Measurements from ENCODE around the gene INTS1. TPM values are rescaled to one million over a fixed set of nuclear protein-coding genes. Genes with fewer than 3 reads are reported as not detected.

Gene INTS1
- total and polyA plus RNA-seq, 2 of the 4 experiments (the other 2 are of a cell fraction) = 9.3 to 40.1 TPM

- no TSS peak for BruUV-seq (replicated peaks)
- no peak overlapping the region for H3K4me2 ChIP-seq (ENCODE audit: low read depth, low read length)
- H2AK9ac ChIP-seq (replicated peaks; ENCODE audit: low read depth, low read length, poor library complexity) = no peak overlapping the region
- H2BK5ac ChIP-seq (ENCODE audit: low read depth, low read length, poor library complexity, severe bottlenecking) = no peak overlapping the region
- H3K27ac ChIP-seq (ENCODE audit: insufficient read depth, low read length) = no peak overlapping the region
- no peaks in the 10 kb centered on the region for H3K9me3 ChIP-seq (ENCODE audit: control insufficient read depth, insufficient read depth, low read length)
- H3K79me1 ChIP-seq (ENCODE audit: low read depth in 1 of 2, low read length in 2 of 2) = peaks cover 0 to 9% of the 10 kb centered on the region in 2 experiments; a peak in 1 of 4 replicates
- H2BK15ac ChIP-seq (ENCODE audit: low read depth, low read length) = no peak overlapping the region
- no peak overlapping the region for H3K56ac ChIP-seq (ENCODE audit: extremely low read depth, insufficient read depth, low read length)
- in situ Hi-C loops (cut with MboI; ENCODE audit: low sequenced_read_pairs) = no loop called here
- ChIA-PET CTCF (no interaction called here), POLR2A (ENCODE audit: unreplicated experiment) (no interaction called here)
- H3K18ac ChIP-seq (ENCODE audit: low read depth, low read length) = no peak overlapping the region
- ATAC-seq (ENCODE audit: low read depth) = no peak
- H3K23ac ChIP-seq (ENCODE audit: low read depth, low read length) = no peak overlapping the region
- DNase-seq = no peak
- no peak overlapping the region for H4K91ac ChIP-seq (ENCODE audit: insufficient read depth, low read depth, low read length)
- no peak overlapping the region for H2AFZ ChIP-seq (replicated peaks; ENCODE audit: low read length, poor library complexity)
- H4K5ac ChIP-seq (ENCODE audit: low read depth, low read length) = no peak overlapping the region
- H3K4me3 ChIP-seq (ENCODE audit: insufficient read depth, low read depth, low read length) = no peak overlapping the region
- no peaks in the 10 kb centered on the region for H3K9me1 ChIP-seq (ENCODE audit: insufficient read depth, low read length)
- H3K14ac ChIP-seq (replicated peaks; ENCODE audit: low read depth, low read length) = no peak overlapping the region
- H4K8ac ChIP-seq (ENCODE audit: low read depth in 2 of 2, low read length in 2 of 2) = no peak overlapping the region
- H2BK120ac ChIP-seq (ENCODE audit: low read depth, low read length) = no peak overlapping the region
- intact Hi-C loops (cut with micrococcal nuclease) = no loop called here
- H3K36me3 ChIP-seq (ENCODE audit: control insufficient read depth, insufficient read depth, low read length) = peaks cover 84% of the 10 kb centered on the region
- no peak overlapping the region for H3K9ac ChIP-seq (ENCODE audit: low read depth, low read length)
- no peaks in the 10 kb centered on the region for H3K4me1 ChIP-seq (ENCODE audit: control insufficient read depth, insufficient read depth, low read length)
- dilution Hi-C loops (cut with HindIII; ENCODE audit: low sequenced_read_pairs, unreplicated experiment) = no loop called here
- no peak overlapping the region for H3K4ac ChIP-seq (ENCODE audit: low read depth, low read length)
- H2BK20ac ChIP-seq (ENCODE audit: low read depth, low read length) = no peak overlapping the region
- TF ChIP-seq RFX5 (IDR thresholded peaks at IDR 0.05; ENCODE audit: low read depth, low read length) (no peak), RCOR1 (IDR thresholded peaks at IDR 0.05; ENCODE audit: insufficient replicate concordance, low read length) (no peak), USF2 (IDR thresholded peaks at IDR 0.05; ENCODE audit: low read depth, low read length) (no peak), MAFK (IDR thresholded peaks at IDR 0.05; ENCODE audit: low read depth, low read length) (no peak), POLR2A (IDR thresholded peaks at IDR 0.05; ENCODE audit: low read depth, low read length) (no peak), CTCF (conservative IDR thresholded peaks at IDR 0.05; ENCODE audit: low read depth, low read length) (no peak), CHD1 (IDR thresholded peaks at IDR 0.05; ENCODE audit: low read depth, low read length) (no peak), NFE2L2 (IDR thresholded peaks at IDR 0.05; ENCODE audit: low read depth, low read length) (no peak)
- H4K20me1 ChIP-seq (ENCODE audit: insufficient read depth, low read length) = peaks cover 4% of the 10 kb centered on the region; the same call in 1 of the 2 replicates
- H2AK5ac ChIP-seq (ENCODE audit: low read depth, low read length) = no peak overlapping the region
- WGBS, 2 experiments (ENCODE audit: extremely low coverage in 2 of 2, insufficient read length in 1 of 2) = no CpG with 5 or more reads among the region's 25 CpGs
- H3K27me3 ChIP-seq (ENCODE audit: control insufficient read depth, insufficient read depth, low read length) = no peaks in the 10 kb centered on the region
Observed at GRCh38 chr7:1487466-1487865, 16.7 kb downstream of the INTS1 start.

Data from IMR-90 (cell line).